Measurements from ENCODE around the gene HOXA6. TPM values are rescaled to one million over a fixed set of nuclear protein-coding genes. Genes with fewer than 3 reads are reported as not detected.

The HOXA6 gene
- total RNA-seq, 2 experiments from 2014 or later = not detected

DNA sequence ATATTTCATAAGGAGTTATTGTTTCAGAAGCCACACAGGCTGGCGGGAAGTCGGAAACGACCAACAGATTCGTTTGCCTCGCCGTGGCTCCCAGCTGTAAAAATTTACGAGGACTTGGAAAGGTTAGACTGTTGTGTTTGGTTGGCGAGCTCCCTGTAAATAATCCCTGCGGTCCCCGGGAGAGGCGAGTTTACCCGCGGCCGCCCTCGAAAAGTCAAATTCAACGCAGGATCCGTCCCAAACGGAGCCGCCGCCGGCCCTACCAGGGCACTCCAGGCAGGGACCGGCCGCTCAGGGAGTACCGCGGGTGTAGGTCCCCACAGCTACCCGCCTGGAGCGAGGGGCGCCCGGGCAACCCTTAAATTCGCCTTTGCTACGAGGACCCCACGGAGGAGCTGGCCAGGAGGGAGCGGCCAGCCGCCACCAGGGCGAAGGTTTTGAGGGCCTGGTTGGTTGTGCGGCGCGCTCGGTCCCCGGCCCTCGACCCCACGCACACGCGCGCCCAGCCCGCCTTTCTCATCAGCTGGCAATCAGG lies 18.5 kb upstream of the HOXA6 start:
- ChIA-PET CTCF (interaction anchor here (0.5 to 2.8 kb wide), 7 partner anchors 10 to 1340 kb away, joined by 3 to 8 read pairs (median 3); partner anchors contain the start of gene HOXA7), POLR2A (no interaction called here)

DNA sequence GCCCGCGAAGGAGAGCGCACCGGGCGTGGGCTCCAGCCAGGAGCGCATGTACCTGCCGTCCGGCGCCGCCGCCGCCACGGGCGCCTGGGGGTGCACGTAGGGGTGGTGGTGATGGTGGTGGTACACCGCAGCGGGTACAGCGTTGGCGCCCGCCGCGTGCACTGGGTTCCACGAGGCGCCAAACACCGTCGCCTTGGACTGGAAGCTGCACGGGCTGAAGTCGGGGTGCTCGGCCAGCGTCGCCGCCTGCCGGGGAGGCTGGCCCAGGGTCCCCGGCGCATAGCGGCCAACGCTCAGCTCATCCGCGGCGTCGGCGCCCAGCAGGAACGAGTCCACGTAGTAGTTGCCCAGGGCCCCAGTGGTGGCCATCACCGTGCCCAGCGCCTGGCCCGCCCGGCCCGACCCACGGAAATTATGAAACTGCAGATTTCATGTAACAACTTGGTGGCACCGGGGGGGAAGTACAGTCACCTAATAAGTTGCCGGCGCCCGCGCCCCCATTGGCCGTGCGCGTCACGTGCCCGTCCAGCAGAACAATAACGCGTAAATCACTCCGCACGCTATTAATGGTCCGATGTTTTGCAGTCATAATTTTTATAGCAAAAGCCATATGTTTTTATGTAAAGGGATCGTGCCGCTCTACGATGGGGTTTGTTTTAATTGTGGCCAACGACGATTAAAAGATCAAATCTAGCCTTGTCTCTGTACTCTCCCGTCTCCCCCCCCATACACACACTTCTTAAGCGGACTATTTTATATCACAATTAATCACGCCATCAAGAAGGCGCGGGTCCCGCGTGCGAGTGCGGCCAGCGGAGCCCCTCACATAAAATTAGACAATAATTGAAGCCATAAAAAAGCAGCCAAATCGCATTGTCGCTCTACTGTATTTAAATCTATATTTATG lies 17.8 kb upstream of the HOXA6 start, which contains the start of gene HOXA9:
HOXA9 (minus strand) TSS at position 449 of the 907 bp plus-strand sequence; CDS start at position 369, 80 bp downstream.
- ChIA-PET POLR2A (no interaction called here), CTCF (interaction anchor here (2.8 kb wide), 1 partner anchor 11 kb away, joined by 8 read pairs; no protein-coding TSS in a partner anchor)

GRCh38 chr7:27164367-27165088 lies 17.0 kb upstream of the HOXA6 start:
- ChIA-PET CTCF (interaction anchor here (2.8 kb wide), 1 partner anchor 10 kb away, joined by 8 read pairs; no protein-coding TSS in a partner anchor), POLR2A (no interaction called here)

DNA sequence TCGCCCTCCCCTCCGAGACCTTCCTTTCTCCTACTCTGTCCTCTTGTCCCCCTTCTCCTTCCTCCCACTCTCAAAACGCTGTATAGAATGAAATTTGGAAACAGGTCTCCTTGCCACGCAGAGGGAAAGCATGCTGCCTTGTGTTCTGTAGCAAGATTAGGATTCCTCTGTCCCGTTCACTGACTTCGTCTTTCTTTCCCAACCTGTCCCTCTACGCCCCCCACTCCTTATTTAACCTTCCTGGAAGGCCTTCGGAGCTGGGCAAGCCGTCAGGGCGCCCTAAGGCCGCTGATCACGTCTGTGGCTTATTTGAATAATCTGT lies 16.4 kb upstream of the HOXA6 start:
- CTCF ChIA-PET = interaction anchor here (2.8 kb wide), 1 partner anchor 9 kb away, joined by 8 read pairs; no protein-coding TSS in a partner anchor
- POLR2A ChIA-PET = no interaction called here

DNA sequence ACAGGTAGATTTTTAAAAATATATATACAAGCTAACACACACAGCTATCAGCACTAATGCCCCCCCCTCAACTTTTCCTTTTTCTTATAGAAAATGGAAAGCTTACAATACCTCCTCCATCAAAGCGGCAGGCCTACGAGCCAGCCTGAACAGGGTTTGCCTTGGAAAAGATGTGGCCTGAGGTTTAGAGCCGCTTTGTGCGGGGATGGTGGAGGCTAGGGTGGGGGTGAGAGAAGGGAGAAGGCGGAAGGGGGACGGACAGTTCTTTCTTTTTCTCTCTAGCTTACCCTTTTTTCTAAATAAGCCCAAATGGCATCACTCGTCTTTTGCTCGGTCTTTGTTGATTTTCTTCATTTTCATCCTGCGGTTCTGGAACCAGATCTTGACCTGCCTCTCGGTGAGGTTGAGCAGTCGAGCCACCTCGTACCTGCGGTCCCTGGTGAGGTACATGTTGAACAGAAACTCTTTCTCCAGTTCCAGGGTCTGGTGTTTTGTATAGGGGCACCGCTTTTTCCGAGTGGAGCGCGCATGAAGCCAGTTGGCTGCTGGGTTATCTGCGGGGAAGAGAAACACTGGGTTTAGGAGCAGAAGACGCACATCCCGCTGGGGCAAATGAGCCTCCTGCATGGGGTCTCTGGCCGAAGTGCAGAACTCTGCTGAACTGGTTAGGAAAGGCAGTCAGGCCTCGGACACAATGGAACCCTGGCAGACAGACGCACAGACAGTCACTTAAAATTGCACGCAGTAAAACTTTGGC lies 15.9 kb upstream of the HOXA6 start:
- ChIA-PET POLR2A (interaction anchor here (0.8 kb wide), 1 partner anchor 962 kb away, joined by 3 read pairs; the partner anchor contains the start of gene CBX3), CTCF (interaction anchor here (1.0 to 3.1 kb wide), 4 partner anchors 9 to 482 kb away, joined by 5 to 23 read pairs (median 14); partner anchors contain the start of gene HOXA10)

GRCh38 chr7:27162561-27163287 lies 15.2 kb upstream of the HOXA6 start:
- ChIA-PET POLR2A (interaction anchor here (0.8 kb wide), 1 partner anchor 961 kb away, joined by 3 read pairs; the partner anchor contains the start of gene CBX3), CTCF (interaction anchor here (1.0 to 3.1 kb wide), 5 partner anchors 11 to 869 kb away, joined by 3 to 23 read pairs (median 10); partner anchors contain the start of gene HOXA10)

- CTCF ChIA-PET = interaction anchor here (1.0 to 3.1 kb wide), 10 partner anchors 9 to 1269 kb away, joined by 3 to 23 read pairs (median 6); partner anchors contain the start of genes HOXA10 and HOXA3
- POLR2A ChIA-PET = no interaction called here
Measured at GRCh38 chr7:27161721-27162560, 14.4 kb upstream of the HOXA6 start.

DNA sequence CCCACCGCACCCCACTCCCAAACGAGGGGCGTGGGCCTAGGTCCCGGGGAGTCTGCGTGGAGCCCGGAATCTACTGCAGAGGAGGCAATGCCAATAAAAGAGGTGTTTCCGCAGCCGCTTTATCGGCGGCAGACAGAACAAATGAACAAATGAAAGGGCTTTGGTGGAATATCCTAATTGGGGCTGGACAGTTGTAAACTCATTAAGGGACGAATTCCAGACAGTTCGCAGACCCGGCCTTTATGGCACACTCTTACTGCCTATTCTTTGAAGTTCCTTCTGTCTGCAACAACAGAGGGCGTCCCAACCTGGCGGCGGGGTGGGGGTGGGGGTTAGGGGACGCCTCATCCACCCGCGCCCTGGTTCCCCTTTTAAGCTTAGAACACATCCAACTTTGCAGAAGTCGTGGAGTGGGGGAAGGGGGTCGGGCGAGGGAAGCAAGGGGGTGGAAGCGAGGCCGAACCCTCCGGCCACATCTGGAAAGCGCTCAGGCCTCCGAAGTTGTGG lies 13.7 kb upstream of the HOXA6 start:
- POLR2A ChIA-PET = no interaction called here
- CTCF ChIA-PET = interaction anchor here (0.6 to 3.1 kb wide), 25 partner anchors 9 to 1269 kb away, joined by 3 to 23 read pairs (median 3); partner anchors contain the start of genes HOXA10, HOXA3, HOXA4 and HOXA6

DNA sequence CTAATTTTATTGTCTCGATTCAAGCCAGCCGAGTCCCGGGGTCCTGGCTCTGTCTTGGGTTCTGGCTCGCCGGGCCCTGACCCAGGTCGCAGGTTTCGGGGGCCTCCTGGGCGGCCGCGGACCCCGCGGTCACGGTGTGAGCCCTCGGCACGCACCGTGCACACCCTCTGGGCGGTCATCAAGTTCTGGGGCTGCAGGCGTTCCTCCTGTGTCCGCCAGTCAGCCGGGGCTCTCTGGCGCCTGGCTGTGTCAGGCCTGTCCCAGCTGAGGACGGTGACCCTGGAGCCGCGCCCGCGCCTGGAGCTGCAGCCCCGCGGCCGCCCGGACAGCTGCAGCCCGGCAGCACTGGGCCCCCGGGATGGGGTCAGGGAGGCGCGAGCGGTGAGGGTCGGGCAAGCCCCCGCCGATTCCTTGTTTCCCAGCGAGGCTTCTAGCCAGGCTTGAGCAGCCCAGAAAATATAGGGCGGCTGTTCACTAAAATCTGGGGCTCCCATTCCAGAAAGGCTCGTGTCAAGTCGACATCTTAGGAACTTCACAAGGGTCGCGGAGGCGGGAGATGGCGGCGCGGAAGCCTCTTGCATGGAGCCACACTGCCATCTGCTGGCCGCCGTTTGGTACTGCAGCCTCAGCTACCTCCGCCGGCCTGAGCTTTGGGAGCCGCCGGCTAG lies 13.1 kb upstream of the HOXA6 start:
- ChIA-PET POLR2A (no interaction called here), CTCF (interaction anchor here (0.6 to 3.1 kb wide), 25 partner anchors 8 to 1268 kb away, joined by 3 to 23 read pairs (median 3); partner anchors contain the start of genes HOXA10, HOXA3, HOXA4 and HOXA6)

DNA sequence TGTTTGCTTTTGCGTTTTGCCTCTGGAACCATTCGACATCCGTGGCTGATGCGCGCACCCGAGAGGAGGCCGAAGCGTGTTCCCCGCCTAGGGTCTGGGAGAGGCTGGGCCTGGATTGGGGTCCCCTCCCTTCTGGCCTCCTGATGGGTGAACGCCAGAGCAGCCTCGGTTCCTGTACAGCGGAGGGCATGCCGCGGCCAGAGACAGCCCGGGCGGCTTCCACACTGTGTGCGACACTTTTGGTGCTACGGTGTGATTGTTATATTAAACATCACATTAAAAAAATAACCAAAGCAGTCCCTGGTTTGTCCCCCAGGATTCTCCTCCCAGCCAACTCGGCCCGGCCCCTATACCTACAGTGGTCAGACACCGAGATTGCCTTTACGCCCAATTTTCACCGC lies 12.6 kb upstream of the HOXA6 start:
- CTCF ChIA-PET = interaction anchor here (1.2 to 3.1 kb wide), 13 partner anchors 9 to 791 kb away, joined by 3 to 23 read pairs (median 5); partner anchors contain the start of genes HOXA10 and HOXA4
- POLR2A ChIA-PET = no interaction called here

GRCh38 chr7:27159266-27160144 lies 11.9 kb upstream of the HOXA6 start:
- ChIA-PET CTCF (no interaction called here), POLR2A (no interaction called here)

DNA sequence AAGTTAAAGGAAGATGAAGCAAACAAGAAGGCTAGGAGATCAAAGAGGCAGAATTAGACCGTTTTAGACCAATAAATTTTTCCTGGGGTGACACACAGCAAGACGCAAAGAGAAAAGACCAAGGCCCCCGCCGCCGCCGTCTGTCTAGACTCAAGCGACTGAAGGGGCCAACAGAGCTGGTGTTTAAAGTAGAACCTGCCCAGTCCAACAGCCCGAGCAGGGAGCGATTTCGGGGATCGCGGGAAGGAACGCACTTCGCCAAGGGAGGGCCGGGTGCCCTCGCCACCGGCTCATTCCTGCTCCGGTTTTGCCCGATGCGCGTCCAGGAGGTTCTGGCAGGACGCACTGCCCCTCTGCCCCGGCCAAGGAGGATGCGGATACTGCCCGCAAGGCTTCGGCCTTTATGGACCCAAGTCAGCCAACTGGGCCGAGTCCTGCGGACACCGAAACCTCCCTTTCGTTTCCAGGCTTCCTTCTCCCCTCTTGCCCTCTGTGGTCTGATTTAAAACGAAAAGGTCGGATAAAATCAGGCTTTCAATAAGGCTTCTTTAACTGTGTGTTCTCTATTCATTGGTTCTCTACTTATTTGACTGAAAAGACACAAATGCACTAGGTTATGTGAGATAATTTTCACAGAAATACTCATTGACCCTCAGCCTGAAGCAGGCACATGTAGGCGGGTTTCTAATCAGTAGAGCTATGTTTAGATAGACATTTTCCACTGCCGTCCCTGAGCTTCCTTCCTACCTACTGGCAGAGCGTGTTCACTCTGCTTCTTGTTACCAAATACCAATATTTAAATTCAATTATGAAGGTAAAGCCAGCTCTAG lies 11.1 kb upstream of the HOXA6 start:
- CTCF ChIA-PET = interaction anchor here (0.9 kb wide), 1 partner anchor 476 kb away, joined by 3 read pairs; no protein-coding TSS in a partner anchor
- POLR2A ChIA-PET = no interaction called here

GRCh38 chr7:27157702-27158431 lies 10.3 kb upstream of the HOXA6 start:
- POLR2A ChIA-PET = no interaction called here
- CTCF ChIA-PET = interaction anchor here (0.6 to 0.9 kb wide), 2 partner anchors 282 to 475 kb away, joined by 3 read pairs; no protein-coding TSS in a partner anchor
